NB4 (cell line): ENCODE data around the gene ALPP.

Experiments used
- TF ChIP-seq, protein P1 (sequence below): IDR thresholded peaks from one replicate; pipeline ENCODE4 v1.5.1; 2012; ENCODE audit warnings: low read depth, low read length
- TF ChIP-seq, protein P2 (sequence below): IDR thresholded peaks from 2 replicates; pipeline ENCODE4 v1.6.1; 2011; ENCODE audit warnings: low read depth, low read length

DNA sequence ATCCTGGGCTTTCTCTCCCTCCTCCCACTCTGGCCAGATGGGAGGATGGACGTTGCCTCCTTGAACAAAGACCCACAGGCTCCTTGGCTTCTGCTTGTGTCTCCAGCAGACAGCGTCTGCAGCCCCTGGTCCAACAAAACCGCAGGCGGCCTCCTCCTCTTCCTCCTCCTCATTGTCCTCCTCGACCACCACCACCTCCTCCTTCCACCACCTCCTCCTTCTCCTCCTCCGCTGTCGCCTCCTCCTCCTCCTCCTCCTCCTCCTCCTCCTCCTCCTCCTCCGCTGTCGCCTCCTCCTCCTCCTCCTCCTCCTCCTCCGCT, 45.7 kb upstream of the ALPP start:
- TF ChIP-seq, protein P1, sequence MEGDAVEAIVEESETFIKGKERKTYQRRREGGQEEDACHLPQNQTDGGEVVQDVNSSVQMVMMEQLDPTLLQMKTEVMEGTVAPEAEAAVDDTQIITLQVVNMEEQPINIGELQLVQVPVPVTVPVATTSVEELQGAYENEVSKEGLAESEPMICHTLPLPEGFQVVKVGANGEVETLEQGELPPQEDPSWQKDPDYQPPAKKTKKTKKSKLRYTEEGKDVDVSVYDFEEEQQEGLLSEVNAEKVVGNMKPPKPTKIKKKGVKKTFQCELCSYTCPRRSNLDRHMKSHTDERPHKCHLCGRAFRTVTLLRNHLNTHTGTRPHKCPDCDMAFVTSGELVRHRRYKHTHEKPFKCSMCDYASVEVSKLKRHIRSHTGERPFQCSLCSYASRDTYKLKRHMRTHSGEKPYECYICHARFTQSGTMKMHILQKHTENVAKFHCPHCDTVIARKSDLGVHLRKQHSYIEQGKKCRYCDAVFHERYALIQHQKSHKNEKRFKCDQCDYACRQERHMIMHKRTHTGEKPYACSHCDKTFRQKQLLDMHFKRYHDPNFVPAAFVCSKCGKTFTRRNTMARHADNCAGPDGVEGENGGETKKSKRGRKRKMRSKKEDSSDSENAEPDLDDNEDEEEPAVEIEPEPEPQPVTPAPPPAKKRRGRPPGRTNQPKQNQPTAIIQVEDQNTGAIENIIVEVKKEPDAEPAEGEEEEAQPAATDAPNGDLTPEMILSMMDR: no peak
- TF ChIP-seq, protein P2, sequence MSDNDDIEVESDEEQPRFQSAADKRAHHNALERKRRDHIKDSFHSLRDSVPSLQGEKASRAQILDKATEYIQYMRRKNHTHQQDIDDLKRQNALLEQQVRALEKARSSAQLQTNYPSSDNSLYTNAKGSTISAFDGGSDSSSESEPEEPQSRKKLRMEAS: no peak
